HG02678 (cell line): ENCODE measurements around the gene PCDHGC5.
A peak's percentile ranks its signal among the peaks of the same experiment; 100 is the strongest.

ENCODE experiments used
- ATAC-seq: cut with Tn5 transposase; IDR thresholded peaks from one replicate; pipeline ENCODE4 v1.9.1; 2021; ENCODE audit warnings: mild to moderate bottlenecking, moderate library complexity; ENCODE audit not compliant: unreplicated experiment

The PCDHGC5 gene

DNA sequence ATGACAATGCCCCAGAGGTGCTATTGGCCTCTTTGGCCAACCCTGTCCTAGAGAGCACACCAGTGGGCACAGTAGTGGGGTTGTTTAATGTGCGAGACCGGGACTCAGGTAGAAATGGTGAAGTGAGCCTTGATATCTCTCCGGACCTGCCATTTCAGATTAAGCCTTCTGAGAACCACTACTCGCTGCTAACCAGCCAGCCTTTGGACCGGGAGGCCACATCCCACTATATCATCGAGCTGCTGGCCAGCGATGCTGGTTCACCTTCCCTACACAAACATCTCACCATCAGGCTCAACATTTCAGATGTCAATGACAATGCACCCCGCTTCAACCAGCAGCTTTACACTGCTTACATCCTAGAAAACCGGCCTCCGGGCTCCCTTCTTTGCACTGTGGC lies 1.4 kb downstream of the PCDHGC5 start:
- no peak for ATAC-seq

GRCh38 chr5:141490771-141491170 lies 1.9 kb downstream of the PCDHGC5 start:
- no peak for ATAC-seq

DNA sequence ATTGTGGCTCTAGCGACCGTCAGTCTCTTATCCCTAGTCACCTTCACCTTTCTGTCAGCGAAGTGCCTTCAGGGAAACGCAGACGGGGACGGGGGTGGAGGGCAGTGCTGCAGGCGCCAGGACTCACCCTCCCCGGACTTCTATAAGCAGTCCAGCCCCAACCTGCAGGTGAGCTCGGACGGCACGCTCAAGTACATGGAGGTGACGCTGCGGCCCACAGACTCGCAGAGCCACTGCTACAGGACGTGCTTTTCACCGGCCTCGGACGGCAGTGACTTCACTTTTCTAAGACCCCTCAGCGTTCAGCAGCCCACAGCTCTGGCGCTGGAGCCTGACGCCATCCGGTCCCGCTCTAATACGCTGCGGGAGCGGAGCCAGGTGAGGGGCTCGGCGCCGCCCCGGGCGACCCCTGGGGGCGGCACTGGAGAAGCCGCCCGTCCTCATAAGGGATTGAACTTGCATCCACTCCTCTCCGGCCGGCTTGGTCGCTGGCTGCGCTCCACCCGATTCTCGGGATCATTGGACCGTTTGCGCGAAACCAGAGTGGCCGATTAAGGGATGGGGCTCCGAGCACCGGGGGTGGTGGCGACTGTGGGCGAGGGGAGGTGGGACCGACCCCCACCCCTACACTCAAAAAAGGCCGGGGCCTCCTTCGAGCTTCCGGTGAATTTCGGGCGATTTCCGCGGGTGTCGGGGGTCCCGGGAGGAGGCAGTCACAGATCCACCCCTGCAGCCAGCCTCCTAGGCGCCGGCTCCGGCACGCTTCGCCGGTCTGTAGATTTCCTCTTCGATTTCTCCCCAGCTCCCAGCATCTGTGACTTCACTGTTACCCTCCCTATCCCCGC lies 2.7 kb downstream of the PCDHGC5 start:
- ATAC-seq, result peak; percentile 21

DNA sequence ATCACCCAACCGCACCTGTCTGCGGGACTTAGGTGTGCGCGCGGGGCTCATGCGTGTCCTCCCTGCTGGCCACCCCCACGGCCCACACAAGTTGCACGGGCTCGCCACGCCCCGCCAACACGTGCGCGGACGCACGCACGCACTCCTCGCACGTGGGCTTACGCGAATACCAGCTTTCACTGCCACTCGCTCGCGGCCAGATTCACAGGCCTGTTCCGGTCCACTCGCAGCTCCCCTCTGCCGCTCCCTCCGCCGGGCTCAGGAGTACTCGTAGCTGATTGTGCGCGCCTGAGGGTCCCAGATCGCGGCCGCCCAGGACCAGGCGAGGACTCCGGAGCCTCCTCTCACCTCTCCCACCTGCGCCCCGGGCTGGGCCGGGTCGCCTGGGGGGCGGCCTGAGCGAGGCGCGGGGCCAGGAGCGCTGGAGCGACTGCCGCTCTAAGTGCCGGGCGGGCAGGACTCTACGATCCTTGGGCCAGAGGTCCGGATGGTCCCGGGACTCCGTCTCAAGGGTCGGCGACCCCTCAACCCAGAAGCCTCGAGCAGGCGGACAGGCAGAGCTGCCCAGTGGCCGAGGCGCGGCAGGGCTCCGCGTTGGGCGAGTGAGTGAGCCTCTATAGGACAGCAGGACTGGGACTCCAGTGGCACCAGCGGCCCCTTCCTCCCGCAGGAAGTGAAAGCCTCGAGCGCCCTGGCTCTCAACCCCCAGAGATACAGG lies 3.4 kb downstream of the PCDHGC5 start:
- ATAC-seq, result peak; percentile 47

- ATAC-seq, result no peak
These were observed 4.9 kb downstream of the PCDHGC5 start for GRCh38 chr5:141493500-141494422.

DNA sequence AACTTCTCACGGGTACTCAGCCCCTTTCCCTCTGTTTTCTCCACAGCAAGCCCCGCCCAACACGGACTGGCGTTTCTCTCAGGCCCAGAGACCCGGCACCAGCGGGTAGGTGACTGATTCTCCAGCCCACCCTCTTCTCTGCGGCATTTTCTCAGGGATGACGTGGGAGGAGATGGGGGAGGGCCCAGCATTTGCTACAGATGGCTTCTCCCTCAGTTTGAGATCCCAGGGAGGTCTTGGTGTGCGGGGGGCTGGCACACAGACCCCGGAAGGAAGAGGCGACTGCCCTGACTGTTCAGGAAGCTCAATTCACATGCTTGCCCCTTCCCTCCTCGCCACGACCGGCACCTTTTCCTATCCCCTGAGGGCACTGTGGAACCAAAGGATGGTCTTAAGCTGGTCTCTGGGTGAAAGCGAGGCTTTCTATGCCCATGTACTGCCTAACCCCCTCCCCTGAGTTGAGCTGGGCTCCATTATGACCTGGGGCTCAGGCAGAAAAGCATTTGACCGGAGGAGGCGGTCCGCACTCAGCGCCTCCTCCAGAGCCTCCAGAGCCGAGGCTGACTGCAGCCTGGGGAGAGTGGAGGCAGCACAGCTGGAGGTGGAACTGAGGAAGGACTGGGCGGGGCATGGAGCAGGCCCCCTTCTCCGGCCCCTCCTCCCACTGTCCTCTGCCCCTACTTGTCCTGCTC lies 6.0 kb downstream of the PCDHGC5 start:
- ATAC-seq, result no peak

DNA sequence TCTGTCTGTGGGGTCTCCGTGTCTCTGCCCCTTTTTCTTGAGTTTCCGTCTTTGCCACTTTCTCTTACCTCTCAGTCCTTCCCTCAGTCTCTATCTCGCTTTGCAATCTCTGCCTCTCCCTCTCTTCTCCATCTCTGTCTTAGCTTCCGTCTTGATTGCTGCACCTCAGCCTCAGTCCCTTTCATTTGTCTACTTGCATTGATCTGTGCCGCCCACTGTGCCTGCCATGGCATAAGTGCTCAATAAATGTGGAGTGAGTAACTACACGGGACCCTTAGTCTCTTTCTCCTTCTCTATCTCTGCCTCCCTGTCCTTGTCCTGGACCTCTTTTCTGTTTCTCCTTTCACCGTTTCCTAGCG lies 6.6 kb downstream of the PCDHGC5 start:
- no peak for ATAC-seq

- ATAC-seq, result no peak
These were observed 7.2 kb downstream of the PCDHGC5 start for GRCh38 chr5:141496038-141496437.

GRCh38 chr5:141501761-141502160 lies 12.9 kb downstream of the PCDHGC5 start:
- no peak for ATAC-seq

DNA sequence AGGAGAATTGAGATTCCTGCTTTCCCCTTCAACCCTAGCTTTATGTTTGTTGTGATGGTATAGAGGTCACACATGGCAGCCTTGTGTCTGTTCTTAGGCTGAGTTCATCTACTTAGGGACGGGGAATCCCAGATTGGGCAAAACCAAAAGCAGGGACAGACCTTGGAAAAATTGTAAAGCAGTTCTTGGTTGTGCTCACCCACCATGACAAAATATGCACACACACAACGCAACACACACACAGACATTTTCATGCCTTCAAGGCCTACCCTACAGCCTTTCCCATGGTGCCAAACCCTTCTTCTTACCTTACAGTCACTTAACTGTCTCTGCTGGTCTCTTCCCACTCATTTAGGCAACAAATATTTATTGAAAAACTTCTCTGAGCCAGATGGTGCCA lies 14.8 kb downstream of the PCDHGC5 start:
- no peak for ATAC-seq

GRCh38 chr5:141504216-141504615 lies 15.3 kb downstream of the PCDHGC5 start:
- ATAC-seq, result no peak

DNA sequence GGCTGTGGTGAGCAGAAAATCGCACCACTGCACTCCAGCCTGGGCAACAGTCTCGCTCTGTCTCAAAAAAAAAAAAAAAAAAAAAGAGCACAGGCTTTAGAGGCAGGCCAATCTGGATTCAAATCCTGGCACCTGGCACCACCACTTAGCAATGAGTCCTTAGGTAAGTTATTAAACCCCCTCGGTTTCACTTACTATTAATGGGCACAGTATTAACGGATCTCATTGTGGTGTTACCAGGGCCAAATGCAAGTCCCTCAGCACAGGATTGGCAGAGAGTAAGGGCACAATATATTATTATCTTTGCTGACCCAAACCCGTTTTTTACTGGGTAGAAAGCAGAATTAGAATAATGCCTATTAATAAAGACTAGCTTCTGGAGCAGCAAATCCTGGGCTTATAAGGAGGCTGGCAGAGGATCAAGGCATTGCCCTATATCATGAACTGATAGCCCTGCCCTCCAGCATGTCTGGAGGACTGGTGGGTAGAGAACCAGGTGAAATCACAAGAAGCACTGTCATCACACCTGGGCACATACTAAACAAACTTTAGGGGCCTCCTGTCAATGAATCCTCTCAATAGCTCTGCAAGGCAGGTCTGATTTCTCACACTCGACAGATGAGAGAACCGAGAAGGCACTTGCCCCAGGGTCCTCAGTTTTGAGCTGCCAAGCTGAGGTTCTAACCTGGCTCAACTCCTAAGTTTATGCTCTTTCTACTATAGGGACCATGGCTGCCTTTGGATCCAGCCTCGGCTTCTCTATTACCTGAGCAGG lies 17.7 kb downstream of the PCDHGC5 start:
- no peak for ATAC-seq

GRCh38 chr5:141507387-141508091 lies 18.7 kb downstream of the PCDHGC5 start:
- ATAC-seq, result peak; percentile 37

DNA sequence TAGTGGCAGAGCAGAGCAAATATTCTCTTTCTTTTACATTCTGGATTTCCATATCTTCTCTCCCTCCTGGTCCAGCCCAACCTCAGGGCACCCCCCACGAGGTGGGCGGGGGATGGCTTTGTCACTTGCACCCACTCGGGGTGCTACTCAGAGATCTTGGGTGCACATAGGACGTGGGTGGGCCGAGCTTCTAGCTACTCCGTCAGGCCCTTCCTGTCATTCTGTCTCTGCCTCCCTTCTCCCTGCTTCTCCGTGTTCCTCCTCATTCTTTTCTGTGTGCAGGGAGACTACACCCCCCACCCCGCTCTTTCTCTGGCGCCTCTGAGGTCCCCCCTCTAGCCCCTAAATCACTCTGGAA lies 19.5 kb downstream of the PCDHGC5 start:
- no peak for ATAC-seq

GRCh38 chr5:141508798-141509611 lies 20.1 kb downstream of the PCDHGC5 start:
- ATAC-seq, result no peak

DNA sequence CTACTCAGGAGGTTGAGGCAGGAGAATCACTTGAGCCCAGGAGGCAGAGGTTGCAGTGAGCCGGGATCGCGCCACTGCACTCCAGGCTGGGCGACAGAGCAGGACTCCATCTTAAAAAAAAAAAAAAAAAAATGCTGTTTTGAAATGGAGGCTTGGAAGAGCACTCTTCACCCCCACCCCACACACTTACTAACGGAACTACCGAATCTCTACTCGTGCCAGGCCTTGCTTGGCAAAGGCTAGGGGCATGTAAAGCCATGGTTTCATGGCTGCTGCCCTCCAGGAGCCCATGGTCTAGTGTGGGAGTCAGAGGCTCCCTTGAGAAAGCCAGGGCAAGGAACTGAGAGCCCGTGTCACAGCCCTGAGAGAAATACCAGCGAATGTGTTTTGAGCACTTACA lies 21.3 kb downstream of the PCDHGC5 start:
- ATAC-seq, result no peak

GRCh38 chr5:141510850-141511601 lies 22.1 kb downstream of the PCDHGC5 start:
- ATAC-seq, result peak; percentile 43

DNA sequence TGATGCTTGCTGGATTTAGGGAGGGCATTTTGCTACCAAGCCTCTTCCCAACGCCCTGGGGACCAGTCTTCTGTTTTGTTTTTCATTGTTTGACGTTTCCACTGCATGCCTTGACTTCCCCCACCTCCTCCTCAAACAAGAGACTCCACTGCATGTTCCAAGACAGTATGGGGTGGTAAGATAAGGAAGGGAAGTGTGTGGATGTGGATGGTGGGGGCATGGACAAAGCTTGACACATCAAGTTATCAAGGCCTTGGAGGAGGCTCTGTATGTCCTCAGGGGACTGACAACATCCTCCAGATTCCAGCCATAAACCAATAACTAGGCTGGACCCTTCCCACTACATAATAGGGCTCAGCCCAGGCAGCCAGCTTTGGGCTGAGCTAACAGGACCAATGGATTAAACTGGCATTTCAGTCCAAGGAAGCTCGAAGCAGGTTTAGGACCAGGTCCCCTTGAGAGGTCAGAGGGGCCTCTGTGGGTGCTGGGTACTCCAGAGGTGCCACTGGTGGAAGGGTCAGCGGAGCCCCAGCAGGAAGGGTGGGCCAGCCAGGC lies 23.0 kb downstream of the PCDHGC5 start:
- ATAC-seq, result no peak
